Cardiac fibroblast (primary cell): ENCODE results near the gene POU2F2.

Experiments
- DNase-seq, 2 donors: peaks; one replicate each; pipeline versions ENCODE4 v3.0.0 to v3.0.0-alpha.2; 2010; ENCODE audit warnings: low read depth in 2 of 2
- H3K4me3 ChIP-seq, 2 donors: replicated peaks in 1 of 2; 1 replicate in 1 of 2; 2 replicates in 1 of 2; pipeline ENCODE4 v1.5.1; 2011; ENCODE audit warnings: low read depth in 2 of 2, low read length in 2 of 2, mild to moderate bottlenecking in 2 of 2, moderate library complexity in 1 of 2
- TF ChIP-seq, protein P1 (sequence below): IDR thresholded peaks from one replicate; pipeline ENCODE4 v1.5.1; 2011; ENCODE audit warnings: low read depth, mild to moderate bottlenecking, low read length, inconsistent platforms

POU2F2 gene

DNA sequence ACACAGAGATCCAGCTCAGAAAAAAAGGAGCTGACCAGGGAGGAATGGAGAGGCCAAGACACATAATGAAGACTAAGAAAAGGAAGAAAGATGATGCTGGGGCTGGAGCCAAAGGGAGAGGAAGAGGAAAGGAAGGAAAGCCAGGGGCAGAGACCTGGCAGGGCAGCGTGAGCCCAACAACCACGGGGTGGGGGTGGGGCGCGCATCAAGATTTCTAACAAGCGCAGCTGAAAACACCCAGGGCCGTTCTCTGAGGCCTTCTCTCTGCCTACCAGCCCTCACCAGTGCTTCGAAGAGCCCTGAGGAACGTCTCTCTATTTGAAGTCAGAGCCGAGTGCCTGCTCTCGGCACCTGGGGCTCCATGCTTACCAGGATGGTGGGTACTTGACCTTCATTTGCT lies 23.6 kb upstream of the POU2F2 start:
- TF ChIP-seq, protein P1, sequence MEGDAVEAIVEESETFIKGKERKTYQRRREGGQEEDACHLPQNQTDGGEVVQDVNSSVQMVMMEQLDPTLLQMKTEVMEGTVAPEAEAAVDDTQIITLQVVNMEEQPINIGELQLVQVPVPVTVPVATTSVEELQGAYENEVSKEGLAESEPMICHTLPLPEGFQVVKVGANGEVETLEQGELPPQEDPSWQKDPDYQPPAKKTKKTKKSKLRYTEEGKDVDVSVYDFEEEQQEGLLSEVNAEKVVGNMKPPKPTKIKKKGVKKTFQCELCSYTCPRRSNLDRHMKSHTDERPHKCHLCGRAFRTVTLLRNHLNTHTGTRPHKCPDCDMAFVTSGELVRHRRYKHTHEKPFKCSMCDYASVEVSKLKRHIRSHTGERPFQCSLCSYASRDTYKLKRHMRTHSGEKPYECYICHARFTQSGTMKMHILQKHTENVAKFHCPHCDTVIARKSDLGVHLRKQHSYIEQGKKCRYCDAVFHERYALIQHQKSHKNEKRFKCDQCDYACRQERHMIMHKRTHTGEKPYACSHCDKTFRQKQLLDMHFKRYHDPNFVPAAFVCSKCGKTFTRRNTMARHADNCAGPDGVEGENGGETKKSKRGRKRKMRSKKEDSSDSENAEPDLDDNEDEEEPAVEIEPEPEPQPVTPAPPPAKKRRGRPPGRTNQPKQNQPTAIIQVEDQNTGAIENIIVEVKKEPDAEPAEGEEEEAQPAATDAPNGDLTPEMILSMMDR: no peak
- H3K4me3 ChIP-seq: no peak overlapping the region
- DNase-seq: no peak

DNA sequence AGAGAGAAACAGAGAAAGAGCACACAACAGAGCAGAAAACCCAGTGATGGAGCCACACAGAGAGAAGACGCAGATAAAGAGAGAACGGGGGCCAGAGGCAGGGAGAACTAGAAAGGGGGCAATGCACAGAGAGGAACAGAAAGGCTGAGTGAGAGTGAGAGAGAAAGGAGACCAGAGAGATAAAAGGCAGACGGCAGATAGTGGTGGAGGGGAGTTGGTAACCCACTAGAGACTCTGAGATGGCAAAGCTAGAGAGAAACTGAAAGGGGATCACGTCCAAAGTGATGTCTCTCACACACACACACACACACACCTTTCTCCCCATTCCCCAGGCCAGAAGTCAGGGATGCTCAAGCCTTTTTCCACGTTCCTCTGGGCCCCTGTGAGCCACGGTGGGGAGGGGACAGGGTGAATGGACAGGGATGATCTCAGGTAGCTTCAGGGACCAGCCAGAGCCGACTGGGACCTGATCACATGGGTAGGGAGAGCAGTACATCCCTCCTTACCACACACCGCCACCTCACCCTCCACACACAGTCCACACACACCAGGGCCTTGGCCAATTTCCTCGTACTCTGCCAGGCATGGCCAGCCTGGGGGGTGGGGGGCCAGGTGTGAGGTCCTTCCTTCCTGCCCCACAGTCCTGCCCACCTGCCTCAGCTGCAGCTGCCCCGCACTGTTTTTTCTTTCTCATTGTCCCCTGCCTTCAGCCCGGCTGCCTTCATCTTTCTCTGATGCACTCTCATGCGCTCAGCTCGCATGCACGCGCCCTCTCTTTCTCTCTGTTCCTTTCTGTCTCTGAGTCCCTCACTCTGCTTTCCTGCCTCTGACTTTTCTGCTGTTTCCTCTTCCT lies 22.5 kb upstream of the POU2F2 start:
- TF ChIP-seq, protein P1: no peak
- no peak for DNase-seq
- no peak overlapping the region for H3K4me3 ChIP-seq

DNA sequence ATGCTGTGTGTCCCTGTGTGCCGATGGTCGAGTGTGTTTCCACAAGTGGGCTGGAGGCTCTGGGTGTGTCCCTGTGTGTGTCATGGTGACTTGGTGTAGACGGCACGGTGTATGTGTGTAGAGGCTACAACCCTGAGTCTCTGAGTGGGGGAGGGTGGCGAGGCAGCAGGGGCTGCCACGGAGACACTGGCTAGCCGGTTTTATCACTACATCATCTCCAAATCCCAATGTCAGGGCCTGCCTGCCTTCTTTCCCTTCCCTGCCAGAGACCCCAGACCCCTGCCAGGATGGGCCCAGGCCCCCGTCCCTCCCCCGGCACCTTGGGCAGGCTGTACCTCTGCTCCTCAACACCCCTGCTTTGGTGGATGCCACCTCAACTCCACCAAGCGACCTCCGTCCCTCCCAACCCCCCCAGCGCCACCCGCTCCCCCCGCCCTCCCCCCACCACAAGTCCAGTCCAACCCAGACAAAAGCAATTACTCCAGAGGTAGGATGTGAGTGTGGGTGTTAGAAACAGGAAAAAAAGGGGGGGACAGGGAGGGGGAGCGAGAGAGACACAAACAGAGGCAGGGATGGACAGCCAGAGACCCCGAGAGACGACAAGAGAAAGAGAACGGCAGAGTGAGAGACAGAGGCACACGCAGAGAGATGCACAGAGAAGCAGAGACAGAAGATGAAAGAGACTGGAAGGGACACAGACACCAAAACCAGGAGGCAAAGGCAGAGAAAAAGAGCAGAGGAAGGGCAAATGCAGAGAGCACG lies 21.6 kb upstream of the POU2F2 start:
- DNase-seq: no peak
- no peak overlapping the region for H3K4me3 ChIP-seq
- TF ChIP-seq, protein P1: no peak

DNA sequence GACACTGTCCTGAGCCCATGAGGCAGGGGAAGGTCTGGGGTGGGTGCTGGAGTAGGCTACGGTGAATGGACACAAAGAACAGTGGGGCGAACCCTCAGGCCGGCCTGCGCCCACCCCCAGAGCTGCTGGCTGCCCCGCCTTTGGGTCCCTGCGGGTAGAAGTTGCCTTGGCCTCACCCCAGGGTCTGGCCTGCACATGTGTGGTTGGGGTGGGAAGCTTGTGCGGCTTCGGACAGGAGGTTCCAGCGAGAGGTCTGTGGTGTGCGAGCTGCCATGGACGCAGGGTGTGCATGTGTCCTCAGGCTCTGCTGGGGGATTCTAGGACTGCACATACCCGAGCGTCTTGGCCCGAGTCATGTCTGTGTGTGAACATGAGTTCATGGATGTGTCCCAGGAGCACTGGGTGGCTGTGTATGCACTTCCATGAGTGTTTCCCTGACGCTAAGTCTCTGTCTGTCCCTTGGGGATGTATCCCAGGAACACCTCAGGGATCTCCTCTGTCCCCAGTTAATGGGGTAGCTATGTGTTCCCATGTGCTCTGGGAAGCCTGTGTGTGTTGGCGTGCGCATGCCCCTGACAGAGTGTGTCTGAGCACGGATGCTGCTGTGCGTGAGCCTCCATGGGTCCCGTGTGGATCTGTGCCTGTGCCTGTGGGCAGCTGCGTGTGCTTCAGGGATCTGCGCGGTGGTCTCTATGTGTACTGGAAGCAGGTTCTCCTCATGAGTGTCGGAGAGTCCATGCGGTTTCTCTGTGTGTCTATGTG lies 20.8 kb upstream of the POU2F2 start:
- no peak for DNase-seq
- no peak overlapping the region for H3K4me3 ChIP-seq
- TF ChIP-seq, protein P1: no peak

DNA sequence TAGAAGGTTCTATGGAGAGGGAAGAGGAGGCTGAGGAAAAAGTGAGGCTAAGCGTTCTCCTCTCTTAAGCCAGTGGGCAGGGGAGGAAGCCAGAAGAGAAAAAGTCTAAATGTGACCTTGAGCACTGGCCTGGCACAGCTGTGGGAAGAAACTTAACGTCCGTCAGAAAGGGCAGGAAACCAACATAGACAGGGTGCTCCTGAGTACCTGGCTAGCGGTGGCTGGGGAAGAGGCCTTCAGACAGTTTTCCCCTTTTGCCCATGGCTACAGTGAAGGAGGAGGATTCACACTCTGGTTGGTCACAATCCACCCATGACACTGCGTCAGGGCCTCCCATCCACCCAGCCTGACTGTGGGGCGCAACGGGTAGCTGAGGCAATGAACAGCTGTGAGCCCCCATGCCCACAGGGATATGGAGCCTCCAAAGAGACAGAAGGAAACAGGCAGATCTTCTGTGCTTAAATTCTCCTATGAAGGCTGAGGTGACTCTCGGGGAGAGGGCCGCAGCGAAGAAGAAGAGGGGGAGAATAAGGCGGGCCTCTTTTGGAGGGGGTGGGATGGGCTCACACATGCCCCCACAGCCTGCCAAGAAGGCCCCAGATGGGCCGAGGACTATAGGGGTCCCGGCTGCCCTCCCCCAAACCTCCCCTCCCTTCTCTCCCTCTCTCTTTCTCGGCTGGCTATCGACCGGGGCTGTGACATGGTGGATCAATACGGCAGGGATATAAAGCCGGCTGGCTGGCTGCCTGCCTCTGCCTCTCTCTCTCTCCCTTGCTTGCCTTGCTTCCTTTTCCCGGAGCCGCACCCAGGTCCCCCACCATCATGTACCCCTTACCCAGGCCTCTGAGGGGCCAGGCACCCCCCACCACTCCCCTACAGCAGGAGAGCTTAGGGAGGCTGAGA lies 19.8 kb upstream of the POU2F2 start:
- no peak overlapping the region for H3K4me3 ChIP-seq
- TF ChIP-seq, protein P1: no peak
- DNase-seq: no peak

DNA sequence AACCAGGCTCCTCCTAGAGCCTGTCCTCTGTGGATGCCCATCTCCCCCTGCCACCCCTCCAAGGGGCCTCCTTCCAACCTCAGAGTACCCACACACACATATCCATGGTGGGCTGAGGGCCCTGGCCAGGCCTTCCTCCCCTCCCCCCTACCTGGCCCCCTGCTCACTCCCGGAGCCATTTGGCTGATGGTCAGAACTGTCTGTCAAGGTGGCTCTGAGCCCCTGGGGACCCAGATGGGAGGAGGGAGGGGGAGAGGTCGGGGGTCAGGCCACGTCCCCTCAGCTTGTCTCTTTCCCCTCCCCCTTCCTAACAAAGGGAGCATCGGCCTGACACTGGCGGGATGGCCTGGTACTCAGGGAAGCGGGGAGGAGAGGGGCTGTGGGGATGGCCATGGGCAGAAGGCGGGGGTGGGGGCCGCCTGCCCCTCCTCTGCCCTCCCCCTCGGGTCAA lies 18.7 kb upstream of the POU2F2 start:
- TF ChIP-seq, protein P1: no peak
- no peak overlapping the region for H3K4me3 ChIP-seq
- DNase-seq: no peak
